T-helper 2 cell treated with Interferon-gamma antibody and Interleukin-4, amounts not matched to agents 5 μg/mL and 100 μg/mL, for 36 hours (primary cell): ENCODE results near the gene FBXL2.
"Not testable (repeated sequence)": the region's sequence is repeated elsewhere in the genome, so short reads cannot be mapped to it uniquely, and the experiment has no call there.

Source experiments
- DNase-seq: peaks from one replicate; pipeline ENCODE4 v3.0.0; 2021; ENCODE audit warnings: low spot score
- H3K27ac Mint-ChIP-seq: one replicate; pipeline ENCODE4 v1.8.0; 2021; ENCODE audit warnings: mild to moderate bottlenecking, mixed read lengths
- H3K27me3 Mint-ChIP-seq: one replicate; pipeline ENCODE4 v1.8.0; 2021; ENCODE audit warnings: low read depth, mixed read lengths
- H3K36me3 Mint-ChIP-seq: one replicate; pipeline ENCODE4 v1.8.0; 2021; ENCODE audit warnings: low read depth, mixed read lengths
- H3K4me1 Mint-ChIP-seq: one replicate; pipeline ENCODE4 v1.8.0; 2021; ENCODE audit warnings: low read depth, mixed read lengths
- H3K4me3 Mint-ChIP-seq: one replicate; pipeline ENCODE4 v1.8.0; 2022; ENCODE audit warnings: mild to moderate bottlenecking, moderate library complexity, mixed read lengths
- H3K9me3 Mint-ChIP-seq: one replicate; pipeline ENCODE4 v1.8.0; 2021; ENCODE audit warnings: mixed read lengths

FBXL2 gene

DNA sequence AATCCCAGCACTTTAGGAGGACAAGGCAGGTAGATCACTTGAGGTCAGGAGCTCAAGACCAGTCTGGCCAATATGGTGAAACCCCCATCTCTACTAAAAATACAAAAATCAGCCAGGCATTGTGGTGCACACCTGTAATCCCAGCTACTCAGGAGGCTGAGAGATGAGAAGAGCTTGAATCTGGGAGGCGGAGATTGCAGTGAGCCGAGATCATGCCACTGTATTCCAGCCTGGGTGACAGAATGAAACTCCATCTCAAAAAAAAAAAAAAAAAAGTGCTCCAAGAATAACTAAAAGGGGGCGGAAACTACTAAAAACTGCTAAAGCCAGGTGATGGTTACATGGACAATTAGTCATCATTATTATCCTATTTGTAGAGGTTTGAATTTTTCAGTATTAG lies 133.6 kb downstream of the FBXL2 start:
- peaks cover 62% of the 10 kb centered on the region for H3K36me3 Mint-ChIP-seq
- not testable (repeated sequence) for H3K9me3 Mint-ChIP-seq, H3K4me1 Mint-ChIP-seq, DNase-seq, H3K4me3 Mint-ChIP-seq, H3K27ac Mint-ChIP-seq, H3K27me3 Mint-ChIP-seq

DNA sequence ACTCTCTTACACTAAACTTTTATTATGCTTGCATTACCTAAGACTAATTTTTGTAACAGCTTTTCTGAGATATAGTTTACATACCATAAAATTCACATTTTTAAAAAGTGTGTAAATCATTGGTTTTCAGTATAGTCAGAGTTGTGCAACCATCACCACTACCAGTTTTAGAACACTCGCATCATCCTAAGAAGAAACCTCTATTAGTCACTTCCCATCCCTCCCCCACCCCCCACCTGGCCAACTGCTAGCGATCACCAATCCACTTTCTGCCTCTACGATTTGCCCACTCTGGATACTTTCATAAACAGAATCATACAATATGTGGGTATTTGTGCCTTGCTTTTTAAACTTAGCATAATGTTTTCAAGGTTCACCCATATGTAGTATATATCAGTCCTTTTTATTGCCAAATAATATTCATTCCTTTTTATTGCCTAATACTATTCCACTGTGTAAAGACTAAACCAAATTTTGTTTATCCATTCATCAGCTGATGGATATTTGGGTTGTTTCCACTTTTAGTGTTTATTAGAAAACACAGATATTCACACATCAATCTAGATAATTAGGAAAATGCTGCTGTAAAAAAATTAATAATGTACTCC lies 139.9 kb downstream of the FBXL2 start:
- peaks cover 5% of the 10 kb centered on the region for H3K9me3 Mint-ChIP-seq
- peaks cover 60% of the 10 kb centered on the region for H3K36me3 Mint-ChIP-seq
- no peak overlapping the region for H3K27ac Mint-ChIP-seq
- peaks cover 8% of the 10 kb centered on the region for H3K4me1 Mint-ChIP-seq
- no peaks in the 10 kb centered on the region for H3K27me3 Mint-ChIP-seq
- no peak overlapping the region for H3K4me3 Mint-ChIP-seq
- DNase-seq: no peak

DNA sequence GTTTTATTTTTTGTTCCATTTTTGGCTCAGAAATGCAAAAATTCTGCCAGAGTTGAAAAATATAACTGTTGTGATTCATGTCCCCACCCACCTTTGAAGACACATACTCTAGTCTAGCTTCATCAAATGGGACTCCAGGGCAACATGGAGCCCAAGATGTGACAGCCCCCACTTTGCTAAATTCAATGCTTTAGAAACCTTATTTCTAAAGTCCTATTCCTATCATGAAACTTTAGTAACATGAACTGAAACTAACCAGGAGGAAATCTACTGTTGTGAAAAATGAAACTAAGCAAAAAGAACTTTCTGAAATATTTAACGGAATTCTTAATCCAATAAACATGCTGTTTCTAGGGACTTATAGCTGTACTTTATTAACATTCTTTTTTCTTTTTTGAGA lies 142.7 kb downstream of the FBXL2 start:
- H3K4me1 Mint-ChIP-seq: peaks cover 8% of the 10 kb centered on the region
- no peaks in the 10 kb centered on the region for H3K27me3 Mint-ChIP-seq
- H3K36me3 Mint-ChIP-seq: peaks cover 62% of the 10 kb centered on the region
- H3K9me3 Mint-ChIP-seq: peaks cover 5% of the 10 kb centered on the region
- DNase-seq: no peak
- no peak overlapping the region for H3K4me3 Mint-ChIP-seq
- no peak overlapping the region for H3K27ac Mint-ChIP-seq

DNA sequence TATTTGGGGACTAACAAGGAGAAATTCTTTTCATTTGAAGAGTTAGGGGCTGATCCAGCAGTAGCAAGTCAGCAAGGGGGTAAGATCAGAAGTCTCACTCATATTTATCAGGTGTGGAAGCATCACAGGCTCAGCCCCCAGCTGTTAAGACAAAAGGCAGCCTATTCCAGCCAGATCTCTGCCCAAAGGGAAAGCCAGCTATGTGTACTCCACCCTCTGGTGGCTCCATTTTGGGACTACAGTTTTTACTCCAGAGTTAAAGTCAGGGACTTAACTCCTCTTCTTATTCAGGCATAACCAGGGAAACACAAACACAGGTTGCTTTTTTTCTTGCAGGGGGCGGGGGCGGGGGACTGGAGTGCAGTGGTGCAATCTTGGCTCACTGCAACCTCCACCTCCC lies 143.7 kb downstream of the FBXL2 start:
- peaks cover 59% of the 10 kb centered on the region for H3K36me3 Mint-ChIP-seq

DNA sequence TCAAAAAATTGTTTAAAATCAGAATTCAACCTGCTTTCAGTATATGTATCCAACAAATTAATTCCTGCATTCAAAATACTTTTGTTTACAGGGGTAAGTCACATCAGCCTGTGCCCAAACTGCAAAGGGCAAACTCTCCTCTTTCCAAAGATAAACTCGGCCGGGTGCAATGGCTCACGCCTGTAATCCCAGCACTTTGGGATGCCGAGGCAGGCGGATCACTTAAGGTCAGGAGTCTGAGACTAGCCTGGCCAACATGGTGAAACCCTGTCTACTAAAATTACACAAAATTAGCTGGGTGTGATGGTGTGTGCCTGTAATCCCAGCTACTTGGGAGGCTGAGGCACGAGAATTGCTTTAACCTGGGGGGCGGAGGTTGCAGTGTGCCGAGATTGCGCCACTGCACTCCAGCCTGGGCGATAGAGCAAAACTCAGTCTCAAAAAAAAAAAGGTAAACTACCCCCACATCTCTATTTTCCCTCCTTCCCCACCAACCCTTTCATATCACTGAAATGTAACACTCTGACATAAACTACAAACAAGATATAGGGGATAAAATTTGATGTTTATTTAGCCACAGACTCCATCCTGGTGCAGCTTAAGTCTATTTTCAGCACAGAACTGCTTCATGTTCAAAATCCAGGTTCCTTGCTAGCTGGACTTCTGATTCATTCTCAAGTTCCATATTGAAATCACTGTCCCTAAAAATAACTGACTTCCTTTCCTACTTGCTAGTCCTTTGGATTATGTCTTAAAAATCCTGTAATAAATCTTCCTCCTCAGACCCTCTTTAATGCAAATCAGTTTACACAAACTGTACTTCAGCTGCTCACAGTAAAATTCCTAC lies 147.6 kb downstream of the FBXL2 start:
- Mint-ChIP-seq H3K27ac (no peak overlapping the region), H3K36me3 (peaks cover 43% of the 10 kb centered on the region), H3K27me3 (no peaks in the 10 kb centered on the region), H3K4me3 (no peak overlapping the region), H3K9me3 (peaks cover 5% of the 10 kb centered on the region), H3K4me1 (peaks cover 19% of the 10 kb centered on the region)
- DNase-seq: no peak

More for the DNA sequence above, 143.7 kb downstream of the FBXL2 start:
- peaks cover 8% of the 10 kb centered on the region for H3K4me1 Mint-ChIP-seq
- peaks cover 5% of the 10 kb centered on the region for H3K9me3 Mint-ChIP-seq
- no peak overlapping the region for H3K4me3 Mint-ChIP-seq
- H3K27me3 Mint-ChIP-seq: no peaks in the 10 kb centered on the region
- no peak overlapping the region for H3K27ac Mint-ChIP-seq
- DNase-seq: no peak

DNA sequence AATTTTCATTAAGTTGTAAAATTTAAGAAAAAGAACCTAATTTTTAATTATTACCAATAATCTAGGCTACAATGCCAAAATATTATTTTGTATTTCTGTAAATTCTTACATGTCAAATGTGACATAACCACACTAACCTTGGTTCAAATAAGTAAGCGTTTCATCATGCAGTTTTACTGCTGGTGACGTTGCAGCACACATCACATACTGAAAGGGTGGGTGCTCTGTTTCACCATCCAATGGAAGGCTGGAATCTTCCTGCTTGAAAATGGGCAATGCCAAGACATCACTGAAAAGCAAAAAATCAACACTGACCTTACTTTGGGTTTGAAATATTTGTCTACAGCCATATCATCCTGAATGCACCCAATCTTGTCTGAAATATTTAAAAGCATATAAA lies 148.2 kb downstream of the FBXL2 start:
- Mint-ChIP-seq H3K4me1 (peaks cover 22% of the 10 kb centered on the region), H3K27ac (no peak overlapping the region), H3K9me3 (peaks cover 5% of the 10 kb centered on the region), H3K27me3 (no peaks in the 10 kb centered on the region), H3K36me3 (peaks cover 40% of the 10 kb centered on the region), H3K4me3 (no peak overlapping the region)
- DNase-seq: no peak

DNA sequence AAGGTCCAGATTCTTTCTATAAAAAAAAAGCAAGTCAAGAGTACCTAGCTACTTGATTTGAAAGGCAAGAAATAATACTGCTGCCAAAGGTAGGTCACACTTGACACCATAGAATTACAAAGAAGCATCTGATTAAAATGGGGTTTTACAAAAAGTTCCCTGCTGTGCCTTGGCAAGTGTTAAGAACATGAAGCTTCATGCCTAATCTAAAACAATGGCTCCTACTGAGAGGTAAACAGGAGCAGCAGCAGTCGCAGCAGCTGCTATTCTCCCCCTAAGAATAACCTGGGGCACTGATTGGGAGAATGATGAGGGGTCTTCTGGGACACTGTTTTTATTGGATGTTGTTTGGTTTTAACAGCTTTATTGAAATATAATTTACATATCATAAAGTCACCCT lies 148.8 kb downstream of the FBXL2 start:
- Mint-ChIP-seq H3K4me3 (no peak overlapping the region), H3K27ac (no peak overlapping the region), H3K27me3 (no peaks in the 10 kb centered on the region), H3K36me3 (peaks cover 35% of the 10 kb centered on the region), H3K4me1 (peaks cover 28% of the 10 kb centered on the region), H3K9me3 (peaks cover under 1% of the 10 kb centered on the region)
- DNase-seq: no peak

DNA sequence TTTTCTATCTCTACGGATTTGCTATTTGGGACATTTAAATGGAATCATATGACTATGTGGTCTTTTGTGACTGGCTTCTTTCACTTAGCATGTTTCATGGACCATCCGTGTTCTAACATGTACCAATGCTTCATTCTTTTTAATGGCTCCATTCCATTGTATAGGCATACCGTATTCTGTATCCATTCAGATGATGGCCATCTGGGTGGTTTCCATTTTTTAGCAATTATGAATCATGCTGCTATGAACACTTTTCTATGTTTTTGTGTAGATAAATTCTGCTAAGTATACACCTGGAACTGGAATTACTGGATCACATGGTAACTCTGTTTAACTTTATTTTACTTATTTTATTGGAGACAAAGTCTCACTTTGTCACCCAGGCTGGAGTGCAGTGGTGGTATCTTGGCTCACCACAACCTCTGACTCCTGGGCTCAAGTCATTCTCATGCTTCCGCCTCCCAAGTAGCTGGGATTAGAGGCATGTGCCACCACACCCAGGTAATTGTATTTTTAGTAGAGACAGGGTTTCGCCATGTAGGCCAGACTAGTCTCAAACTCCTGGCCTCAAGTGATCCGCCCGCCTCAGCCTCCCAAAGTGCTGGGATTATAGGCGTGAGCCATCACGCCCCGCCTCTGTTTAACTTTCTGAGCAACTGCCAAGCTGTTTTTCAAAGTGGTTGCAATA lies 149.5 kb downstream of the FBXL2 start:
- H3K9me3 Mint-ChIP-seq: no peaks in the 10 kb centered on the region
- H3K4me3 Mint-ChIP-seq: no peak overlapping the region
- H3K27ac Mint-ChIP-seq: no peak overlapping the region
- H3K36me3 Mint-ChIP-seq: peaks cover 31% of the 10 kb centered on the region
- H3K4me1 Mint-ChIP-seq: peaks cover 33% of the 10 kb centered on the region
- no peaks in the 10 kb centered on the region for H3K27me3 Mint-ChIP-seq
- DNase-seq: no peak

DNA sequence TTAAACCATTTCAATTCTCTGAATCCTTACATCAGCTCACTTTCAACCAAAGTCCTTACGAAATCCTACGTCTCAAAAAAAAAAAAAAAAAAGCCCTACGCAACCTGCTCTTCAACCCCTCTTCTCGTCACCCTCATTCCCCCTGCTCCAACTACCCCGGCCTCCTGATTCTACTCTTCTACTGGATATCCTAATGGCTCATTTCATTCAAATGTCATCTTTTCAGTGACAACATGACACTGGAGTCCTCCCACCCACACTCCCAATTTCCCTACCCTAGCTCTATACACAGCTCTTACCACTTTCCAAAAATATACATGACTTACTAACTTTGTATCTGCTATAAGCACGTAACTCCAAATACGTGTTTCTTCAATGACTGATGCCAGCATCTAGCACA lies 151.5 kb downstream of the FBXL2 start:
- H3K27ac Mint-ChIP-seq: no peak overlapping the region
- H3K27me3 Mint-ChIP-seq: no peaks in the 10 kb centered on the region
- no peak for DNase-seq
- H3K4me1 Mint-ChIP-seq: peaks cover 38% of the 10 kb centered on the region
- no peaks in the 10 kb centered on the region for H3K9me3 Mint-ChIP-seq
- peaks cover 22% of the 10 kb centered on the region for H3K36me3 Mint-ChIP-seq
- H3K4me3 Mint-ChIP-seq: no peak overlapping the region

DNA sequence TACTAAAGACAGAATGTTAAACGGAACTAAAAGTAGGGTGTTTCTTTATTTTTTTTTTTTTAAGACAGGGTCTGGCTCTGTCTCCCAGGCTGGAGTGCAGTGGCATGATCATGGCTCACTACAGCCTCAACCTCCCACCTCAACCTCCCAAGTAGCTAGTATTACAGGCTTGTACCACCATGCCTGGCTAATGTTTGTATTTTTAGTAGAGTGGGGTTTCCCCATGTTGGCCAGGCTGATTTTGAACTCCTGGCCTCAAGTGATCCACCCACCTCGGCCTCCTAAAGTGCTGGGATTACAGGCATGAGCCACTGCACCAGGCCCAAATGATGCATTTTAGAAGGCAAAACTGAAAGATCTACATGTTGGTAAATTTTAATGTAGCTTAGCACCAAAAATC lies 152.1 kb downstream of the FBXL2 start:
- not testable (repeated sequence) for H3K9me3 Mint-ChIP-seq, DNase-seq, H3K4me3 Mint-ChIP-seq, H3K27ac Mint-ChIP-seq, H3K27me3 Mint-ChIP-seq
- Mint-ChIP-seq H3K36me3 (peaks cover 18% of the 10 kb centered on the region), H3K4me1 (peaks cover 40% of the 10 kb centered on the region)

DNA sequence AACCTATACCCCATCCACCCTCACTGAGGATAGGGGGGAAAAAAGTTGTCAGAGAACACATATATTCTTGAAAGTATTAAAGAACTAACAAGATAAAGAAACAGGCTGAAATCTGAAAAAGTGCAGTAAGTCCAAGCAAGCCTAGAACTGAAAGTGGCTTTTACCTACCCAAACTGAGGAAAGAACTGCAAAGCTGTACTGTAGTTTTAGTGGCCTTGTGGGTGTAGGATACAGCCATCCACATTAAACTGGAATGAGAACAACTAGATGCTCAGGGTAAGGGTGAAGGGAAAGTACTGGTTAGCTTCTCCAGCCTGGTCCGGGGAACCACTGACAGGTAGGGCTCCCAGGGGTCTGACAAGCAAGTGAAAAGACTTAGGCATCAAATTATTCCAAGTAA lies 152.8 kb downstream of the FBXL2 start:
- Mint-ChIP-seq H3K4me1 (peaks cover 40% of the 10 kb centered on the region), H3K9me3 (no peaks in the 10 kb centered on the region), H3K27me3 (no peaks in the 10 kb centered on the region), H3K27ac (peak overlapping the region; percentile 35), H3K36me3 (peaks cover 10% of the 10 kb centered on the region), H3K4me3 (no peak overlapping the region)
- no peak for DNase-seq

DNA sequence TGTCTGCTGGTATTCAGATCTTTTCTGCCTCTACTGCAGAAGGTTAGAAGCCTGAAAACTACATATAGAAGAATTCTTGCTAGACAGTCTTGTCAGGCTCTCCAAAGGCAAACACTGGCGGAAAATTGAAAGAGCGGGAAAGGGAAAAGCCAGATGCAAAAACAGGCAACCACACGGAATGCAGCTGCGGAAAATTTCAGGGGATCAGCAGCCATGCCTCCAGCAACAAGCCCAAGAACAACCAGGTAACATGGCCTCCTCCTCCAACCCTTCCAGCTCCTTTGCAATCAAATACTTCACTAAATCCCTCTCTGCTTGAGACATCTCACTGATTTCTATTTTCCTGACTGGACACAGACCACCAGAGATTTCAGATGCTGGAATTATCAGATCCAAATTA lies 153.3 kb downstream of the FBXL2 start:
- H3K27me3 Mint-ChIP-seq: no peaks in the 10 kb centered on the region
- H3K36me3 Mint-ChIP-seq: peaks cover 9% of the 10 kb centered on the region
- H3K9me3 Mint-ChIP-seq: no peaks in the 10 kb centered on the region
- H3K4me1 Mint-ChIP-seq: peaks cover 42% of the 10 kb centered on the region
- H3K27ac Mint-ChIP-seq: no peak overlapping the region
- H3K4me3 Mint-ChIP-seq: no peak overlapping the region
- no peak for DNase-seq

DNA sequence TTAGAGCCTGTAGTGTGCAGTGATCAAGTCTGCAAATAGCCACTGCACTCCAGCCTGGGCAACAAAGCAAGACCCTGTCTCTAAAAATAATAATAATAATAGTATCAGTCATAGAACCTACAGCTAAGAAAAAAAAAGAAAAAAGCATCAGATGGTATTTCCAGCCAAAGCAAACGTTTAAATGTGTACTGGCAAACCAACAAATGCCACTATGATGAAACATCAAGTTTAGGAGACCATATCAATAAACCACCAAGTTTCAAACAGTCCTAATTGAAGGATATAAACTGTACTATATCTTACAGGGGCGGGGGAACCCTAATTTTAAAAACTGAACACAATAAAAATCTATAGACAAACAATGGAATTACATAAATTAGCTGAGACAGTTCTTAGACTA lies 156.6 kb downstream of the FBXL2 start:
- Mint-ChIP-seq H3K9me3 (no peaks in the 10 kb centered on the region), H3K36me3 (peaks cover 7% of the 10 kb centered on the region), H3K27me3 (no peaks in the 10 kb centered on the region), H3K4me3 (no peak overlapping the region), H3K4me1 (peaks cover 56% of the 10 kb centered on the region), H3K27ac (no peak overlapping the region)
- no peak for DNase-seq
